Measurements from ENCODE around the gene PLVAP. TPM values are rescaled to one million over a fixed set of nuclear protein-coding genes. Genes with fewer than 3 reads are reported as not detected.
A peak's percentile ranks its signal among the peaks of the same experiment; 100 is the strongest.

The PLVAP gene
- total RNA-seq, 2 donors from 2014 or later, result 48.3 to 83.7 TPM

DNA sequence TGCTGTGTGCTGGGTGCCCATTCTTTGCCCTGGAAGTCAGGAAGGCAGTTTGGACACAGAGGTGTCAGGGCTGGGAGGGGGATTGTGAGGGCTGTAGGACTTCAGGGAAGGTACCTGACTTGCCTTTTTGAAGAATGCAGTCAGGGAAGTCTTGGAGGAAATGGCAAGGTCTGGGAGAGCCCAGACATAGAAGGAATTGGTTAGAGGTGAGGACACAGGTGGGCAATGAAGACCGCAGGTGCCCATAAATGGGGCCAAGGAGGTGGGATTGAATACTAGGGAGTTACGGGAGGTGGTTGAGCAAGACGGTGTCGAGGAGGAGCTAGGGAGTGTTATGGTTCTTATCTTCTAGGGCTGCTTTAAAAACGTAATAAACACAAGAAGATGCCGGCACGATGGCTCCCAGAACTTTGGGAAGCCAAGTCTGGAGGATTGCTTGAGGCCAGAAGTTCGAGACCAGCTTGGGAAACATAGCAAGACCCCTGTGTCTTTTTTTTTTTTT, 69.2 kb downstream of the PLVAP start:
- Histone ChIP-seq H3K36me3 (no peaks in the 10 kb centered on the region), H3K27ac (no peak overlapping the region), H3K27me3 (no peaks in the 10 kb centered on the region), H3K4me1 (peaks cover 0 to 73% of the 10 kb centered on the region in 2 donors), H3K9me3 (no peaks in the 10 kb centered on the region), H3K4me3 (no peak overlapping the region)
- no peak for DNase-seq (ENCODE audit: low spot score)
- TF ChIP-seq, protein P1, sequence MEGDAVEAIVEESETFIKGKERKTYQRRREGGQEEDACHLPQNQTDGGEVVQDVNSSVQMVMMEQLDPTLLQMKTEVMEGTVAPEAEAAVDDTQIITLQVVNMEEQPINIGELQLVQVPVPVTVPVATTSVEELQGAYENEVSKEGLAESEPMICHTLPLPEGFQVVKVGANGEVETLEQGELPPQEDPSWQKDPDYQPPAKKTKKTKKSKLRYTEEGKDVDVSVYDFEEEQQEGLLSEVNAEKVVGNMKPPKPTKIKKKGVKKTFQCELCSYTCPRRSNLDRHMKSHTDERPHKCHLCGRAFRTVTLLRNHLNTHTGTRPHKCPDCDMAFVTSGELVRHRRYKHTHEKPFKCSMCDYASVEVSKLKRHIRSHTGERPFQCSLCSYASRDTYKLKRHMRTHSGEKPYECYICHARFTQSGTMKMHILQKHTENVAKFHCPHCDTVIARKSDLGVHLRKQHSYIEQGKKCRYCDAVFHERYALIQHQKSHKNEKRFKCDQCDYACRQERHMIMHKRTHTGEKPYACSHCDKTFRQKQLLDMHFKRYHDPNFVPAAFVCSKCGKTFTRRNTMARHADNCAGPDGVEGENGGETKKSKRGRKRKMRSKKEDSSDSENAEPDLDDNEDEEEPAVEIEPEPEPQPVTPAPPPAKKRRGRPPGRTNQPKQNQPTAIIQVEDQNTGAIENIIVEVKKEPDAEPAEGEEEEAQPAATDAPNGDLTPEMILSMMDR (IDR thresholded peaks at IDR 0.05), result no peak

DNA sequence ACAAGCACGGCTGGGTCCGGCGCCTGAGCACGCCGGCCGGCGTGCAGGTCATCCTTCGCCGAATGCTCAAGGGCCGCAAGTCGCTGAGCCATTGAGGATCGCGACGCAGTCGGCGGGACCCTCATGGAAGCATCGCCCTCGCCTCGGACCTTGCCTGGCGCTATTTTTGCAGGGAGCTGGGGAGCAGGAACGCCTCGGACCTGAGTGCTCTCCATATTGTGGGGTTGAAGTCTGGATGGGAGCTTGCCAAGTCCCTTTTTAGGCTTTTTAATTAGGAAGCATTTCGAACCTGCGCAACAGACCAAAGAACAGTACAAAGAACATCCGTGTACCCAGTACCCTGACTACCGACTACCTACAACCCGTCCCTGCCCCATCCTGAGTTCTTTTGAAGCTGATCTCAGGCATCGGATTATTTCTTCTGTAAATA, 70.8 kb downstream of the PLVAP start:
- Histone ChIP-seq H3K4me1 (peaks cover 0 to 73% of the 10 kb centered on the region in 2 donors), H3K4me3 (peak overlapping the region; percentile 55 to 77), H3K27me3 (no peaks in the 10 kb centered on the region), H3K36me3 (no peaks in the 10 kb centered on the region), H3K27ac (peak overlapping the region; percentile 91 to 96), H3K9me3 (no peaks in the 10 kb centered on the region)
- TF ChIP-seq, protein P1 (IDR thresholded peaks at IDR 0.05), result no peak
- DNase-seq (ENCODE audit: low spot score), result no peak

DNA sequence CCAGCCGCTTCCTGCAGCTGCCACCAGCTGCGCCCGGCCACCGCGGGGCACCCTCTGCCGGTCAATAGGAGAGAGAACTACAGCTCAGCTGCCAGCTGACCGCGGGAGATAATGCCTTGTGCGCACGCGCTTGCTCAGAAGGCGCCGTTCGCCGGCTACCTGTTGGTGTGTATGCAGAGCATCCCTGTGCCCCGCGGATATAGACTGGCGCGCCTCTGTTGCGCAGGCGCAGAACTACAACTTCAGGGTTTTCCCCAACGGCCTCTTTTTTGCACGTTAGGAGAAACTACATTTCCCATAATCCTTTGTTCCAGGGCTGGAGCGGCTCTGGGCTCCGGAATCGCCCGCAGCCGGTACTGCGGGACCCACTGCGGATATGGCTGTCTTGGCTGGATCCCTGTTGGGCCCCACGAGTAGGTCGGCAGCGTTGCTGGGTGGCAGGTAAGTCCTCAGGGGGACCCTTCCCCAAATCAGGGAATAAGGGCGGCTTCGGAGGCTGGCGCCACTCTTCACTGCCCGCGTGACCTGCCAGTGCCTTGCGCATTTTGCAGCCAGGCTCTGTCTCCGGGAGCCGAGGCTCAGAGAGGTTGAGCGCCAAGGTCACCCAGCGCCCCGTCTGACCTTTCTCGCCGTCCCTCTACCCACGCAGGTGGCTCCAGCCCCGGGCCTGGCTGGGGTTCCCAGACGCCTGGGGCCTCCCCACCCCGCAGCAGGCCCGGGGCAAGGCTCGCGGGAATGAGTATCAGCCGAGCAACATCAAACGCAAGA, 71.4 kb downstream of the PLVAP start, which contains the start of gene MRPL34:
MRPL34 (plus strand) TSS at position 356 of the 768 bp plus-strand sequence; CDS start at position 377, 21 bp downstream.
- no peaks in the 10 kb centered on the region for H3K9me3 ChIP-seq
- H3K27me3 ChIP-seq, result no peaks in the 10 kb centered on the region
- TF ChIP-seq, protein P1 (IDR thresholded peaks at IDR 0.05), result peak in 1 of 2 donors; percentile 71
- no peaks in the 10 kb centered on the region for H3K36me3 ChIP-seq
- H3K4me3 ChIP-seq, result peak within 1 kb of the TSS; percentile 55 to 77
- peak within 1 kb of the TSS; percentile 91 to 96 for H3K27ac ChIP-seq
- H3K4me1 ChIP-seq, result peaks cover 0 to 70% of the 10 kb centered on the region in 2 donors
- peak; percentile 95 for DNase-seq (ENCODE audit: low spot score)

DNA sequence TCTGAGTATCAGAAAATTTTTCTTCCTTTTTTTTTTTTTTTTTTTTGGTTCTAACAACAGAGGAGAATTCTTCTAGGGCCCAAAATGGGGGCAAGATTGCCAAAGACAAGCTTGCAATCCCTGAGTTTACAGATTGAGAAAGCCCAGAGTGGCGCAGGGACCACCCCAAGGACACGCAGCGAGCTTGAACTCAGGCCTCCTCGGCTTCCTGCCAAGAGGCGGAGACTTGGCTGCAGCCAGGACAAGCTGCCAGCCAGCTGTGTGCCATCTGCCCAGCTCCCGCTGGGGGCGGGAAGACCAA, 72.0 kb downstream of the PLVAP start:
- Histone ChIP-seq H3K4me3 (peak overlapping the region; percentile 55 to 77), H3K27ac (peak overlapping the region; percentile 91 to 96), H3K27me3 (no peaks in the 10 kb centered on the region), H3K4me1 (peaks cover 0 to 64% of the 10 kb centered on the region in 2 donors), H3K9me3 (no peaks in the 10 kb centered on the region), H3K36me3 (no peaks in the 10 kb centered on the region)
- TF ChIP-seq, protein P1 (IDR thresholded peaks at IDR 0.05), result no peak
- DNase-seq (ENCODE audit: low spot score), result no peak

DNA sequence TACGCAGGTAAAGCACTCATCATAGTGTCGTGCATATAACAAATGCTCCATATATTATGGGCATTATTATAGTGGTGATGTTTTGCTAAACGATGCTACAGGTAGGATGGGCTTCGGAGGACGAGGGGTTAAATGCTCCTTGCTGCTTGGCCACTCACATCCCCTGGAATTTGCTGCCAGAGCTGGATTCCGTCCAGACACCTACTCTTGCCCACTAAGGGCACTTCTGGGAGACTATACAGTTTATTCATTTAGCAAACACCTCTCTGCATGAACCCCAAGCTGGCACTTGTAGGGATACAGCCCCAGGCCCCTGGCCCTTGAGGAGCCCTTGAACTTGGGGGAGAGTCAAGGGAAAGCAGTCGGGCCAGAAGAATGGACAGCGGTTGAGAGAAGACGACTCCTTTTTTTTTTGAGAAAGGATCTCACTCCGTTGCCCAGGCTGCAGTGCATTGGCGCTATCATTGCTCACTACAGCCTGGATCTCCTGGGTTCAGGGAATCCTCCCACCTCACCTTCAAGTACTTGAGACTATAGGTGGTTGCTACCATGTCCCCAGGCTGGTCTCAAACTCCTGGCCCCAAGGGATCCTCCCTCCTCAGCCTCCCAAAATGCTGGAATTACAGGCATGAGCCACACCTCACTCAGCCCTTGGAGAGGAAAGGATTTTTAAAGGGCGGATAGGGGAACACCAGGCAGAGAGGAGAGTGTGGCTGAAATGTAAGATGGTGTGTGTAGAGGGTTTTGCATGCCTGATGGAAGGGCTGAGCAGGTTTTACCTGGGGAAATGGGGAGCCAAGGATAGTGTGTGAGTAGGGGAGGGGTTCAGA, 72.5 kb downstream of the PLVAP start:
- DNase-seq (ENCODE audit: low spot score), result no peak
- Histone ChIP-seq H3K4me1 (peaks cover 0 to 59% of the 10 kb centered on the region in 2 donors), H3K4me3 (peak overlapping the region in 1 of 2 donors; percentile 55)

More for the DNA sequence above, 72.5 kb downstream of the PLVAP start:
- Histone ChIP-seq H3K27ac (peak overlapping the region; percentile 91 to 96), H3K36me3 (no peaks in the 10 kb centered on the region), H3K9me3 (no peaks in the 10 kb centered on the region), H3K27me3 (no peaks in the 10 kb centered on the region)
- TF ChIP-seq, protein P1 (IDR thresholded peaks at IDR 0.05), result no peak
